ENCODE data around the gene RAMACL. TPM values are rescaled to one million over a fixed set of nuclear protein-coding genes. Genes with fewer than 3 reads are reported as not detected.
A peak's percentile ranks its signal among the peaks of the same experiment; 100 is the strongest.

The RAMACL gene
- total and polyA plus RNA-seq, 4 experiments from 2014 or later, result 0.30 to 0.41 (median 0.40) TPM

GRCh38 chr6:166595061-166595780 lies 8.7 kb upstream of the RAMACL start:
- Mint-ChIP-seq H3K4me1 (no peaks in the 10 kb centered on the region), H3K36me3 (peaks cover 0 to 11% of the 10 kb centered on the region in 2 donors), H3K9me3 (no peaks in the 10 kb centered on the region), H3K27me3 (peaks cover 0 to 3% of the 10 kb centered on the region in 2 donors), H3K4me3 (peak overlapping the region in 1 of 8 donors; percentile 9), H3K27ac (peak overlapping the region in 1 of 7 donors; percentile 30)
- intact Hi-C loops (cut with micrococcal nuclease), result no loop called here
- Histone ChIP-seq H3K4me3 (ENCODE audit: low read length in 2 of 2) (no peak overlapping the region), H3K27ac (ENCODE audit: low read depth, low read length) (no peak overlapping the region), H3K9me3 (ENCODE audit: control insufficient read depth in 1 of 2, low read length in 2 of 2) (no peaks in the 10 kb centered on the region), H3K27me3 (ENCODE audit: insufficient read depth, low read length) (no peaks in the 10 kb centered on the region), H3K36me3 (ENCODE audit: insufficient read depth, low read length) (no peaks in the 10 kb centered on the region), H3K4me1 (ENCODE audit: insufficient read depth, low read length) (no peaks in the 10 kb centered on the region)
- DNase-seq, result no peak
- ChIA-PET CTCF (ENCODE audit: partially characterized antibody) (no interaction called here), POLR2A (ENCODE audit: partially characterized antibody) (no interaction called here)

GRCh38 chr6:166592821-166593220 lies 6.3 kb upstream of the RAMACL start:
- H3K27ac Mint-ChIP-seq, result peak overlapping the region in 1 of 7 donors; percentile 36
- intact Hi-C loops (cut with micrococcal nuclease), result no loop called here
- ChIA-PET POLR2A (ENCODE audit: partially characterized antibody) (no interaction called here), CTCF (ENCODE audit: partially characterized antibody) (no interaction called here)
- Histone ChIP-seq H3K9me3 (ENCODE audit: control insufficient read depth in 1 of 2, low read length in 2 of 2) (no peaks in the 10 kb centered on the region), H3K4me3 (ENCODE audit: low read length in 2 of 2) (no peak overlapping the region), H3K27ac (ENCODE audit: low read depth, low read length) (no peak overlapping the region), H3K36me3 (ENCODE audit: insufficient read depth, low read length) (no peaks in the 10 kb centered on the region), H3K4me1 (ENCODE audit: insufficient read depth, low read length) (no peaks in the 10 kb centered on the region), H3K27me3 (ENCODE audit: insufficient read depth, low read length) (no peaks in the 10 kb centered on the region)
- DNase-seq, result no peak
- H3K4me1 Mint-ChIP-seq, result peaks cover 0 to 1% (median 0%) of the 10 kb centered on the region in 4 donors
- H3K4me3 Mint-ChIP-seq, result no peak overlapping the region
- peaks cover 0 to 3% of the 10 kb centered on the region in 2 donors for H3K27me3 Mint-ChIP-seq
- no peaks in the 10 kb centered on the region for H3K9me3 Mint-ChIP-seq
- peaks cover 0 to 7% of the 10 kb centered on the region in 2 donors for H3K36me3 Mint-ChIP-seq

- Mint-ChIP-seq H3K36me3 (peaks cover 0 to 5% of the 10 kb centered on the region in 2 donors), H3K27ac (no peak overlapping the region), H3K4me1 (peaks cover 0 to 1% (median 0%) of the 10 kb centered on the region in 4 donors), H3K9me3 (no peaks in the 10 kb centered on the region), H3K4me3 (no peak overlapping the region), H3K27me3 (peaks cover 0 to 3% of the 10 kb centered on the region in 2 donors)
- Histone ChIP-seq H3K36me3 (ENCODE audit: insufficient read depth, low read length) (no peaks in the 10 kb centered on the region), H3K27me3 (ENCODE audit: insufficient read depth, low read length) (no peaks in the 10 kb centered on the region), H3K4me1 (ENCODE audit: insufficient read depth, low read length) (no peaks in the 10 kb centered on the region), H3K27ac (ENCODE audit: low read depth, low read length) (no peak overlapping the region), H3K9me3 (ENCODE audit: control insufficient read depth in 1 of 2, low read length in 2 of 2) (no peaks in the 10 kb centered on the region), H3K4me3 (ENCODE audit: low read length in 2 of 2) (no peak overlapping the region)
- POLR2A ChIA-PET (ENCODE audit: partially characterized antibody), result interaction anchor here (0.6 kb wide), 1 partner anchor 34 kb away, joined by 3 read pairs; no protein-coding TSS in a partner anchor
- intact Hi-C loops (cut with micrococcal nuclease), result no loop called here
- CTCF ChIA-PET (ENCODE audit: partially characterized antibody), result no interaction called here
- no peak for DNase-seq
Measured at GRCh38 chr6:166591961-166592520, 5.6 kb upstream of the RAMACL start.

- intact Hi-C loops (cut with micrococcal nuclease), result no loop called here
- POLR2A ChIA-PET (ENCODE audit: partially characterized antibody), result no interaction called here
- peaks cover 0 to 1% (median 0%) of the 10 kb centered on the region in 4 donors for H3K4me1 Mint-ChIP-seq
Measured at GRCh38 chr6:166591026-166591425, 4.5 kb upstream of the RAMACL start.

GRCh38 chr6:166589786-166590574 lies 3.5 kb upstream of the RAMACL start:
- no peak overlapping the region for H3K27ac ChIP-seq (ENCODE audit: low read depth, low read length)
- no peaks in the 10 kb centered on the region for H3K4me1 ChIP-seq (ENCODE audit: insufficient read depth, low read length)
- no peaks in the 10 kb centered on the region for H3K27me3 ChIP-seq (ENCODE audit: insufficient read depth, low read length)
- peaks cover 0 to 1% of the 10 kb centered on the region in 2 donors for H3K27me3 Mint-ChIP-seq
- no peak overlapping the region for H3K4me3 Mint-ChIP-seq
- no peaks in the 10 kb centered on the region for H3K9me3 Mint-ChIP-seq
- peak overlapping the region in 2 of 7 donors; percentile 17 to 43 for H3K27ac Mint-ChIP-seq
- POLR2A ChIA-PET (ENCODE audit: partially characterized antibody), result no interaction called here
- intact Hi-C loops (cut with micrococcal nuclease), result no loop called here
- H3K4me3 ChIP-seq (ENCODE audit: low read length in 2 of 2), result no peak overlapping the region
- H3K36me3 ChIP-seq (ENCODE audit: insufficient read depth, low read length), result no peaks in the 10 kb centered on the region
- H3K4me1 Mint-ChIP-seq, result peaks cover 0 to 1% (median 0%) of the 10 kb centered on the region in 4 donors
- DNase-seq, result no peak
- H3K9me3 ChIP-seq (ENCODE audit: control insufficient read depth in 1 of 2, low read length in 2 of 2), result no peaks in the 10 kb centered on the region
- CTCF ChIA-PET (ENCODE audit: partially characterized antibody), result no interaction called here
- H3K36me3 Mint-ChIP-seq, result no peaks in the 10 kb centered on the region

More at GRCh38 chr6:166591026-166591425, 4.5 kb upstream of the RAMACL start:
- H3K4me1 ChIP-seq (ENCODE audit: insufficient read depth, low read length), result no peaks in the 10 kb centered on the region
- no peak for DNase-seq
- H3K36me3 ChIP-seq (ENCODE audit: insufficient read depth, low read length), result no peaks in the 10 kb centered on the region
- Mint-ChIP-seq H3K36me3 (no peaks in the 10 kb centered on the region), H3K9me3 (no peaks in the 10 kb centered on the region), H3K4me3 (no peak overlapping the region), H3K27me3 (peaks cover 0 to 1% of the 10 kb centered on the region in 2 donors), H3K27ac (no peak overlapping the region)
- no peak overlapping the region for H3K27ac ChIP-seq (ENCODE audit: low read depth, low read length)
- no peaks in the 10 kb centered on the region for H3K27me3 ChIP-seq (ENCODE audit: insufficient read depth, low read length)
- CTCF ChIA-PET (ENCODE audit: partially characterized antibody), result no interaction called here
- no peak overlapping the region for H3K4me3 ChIP-seq (ENCODE audit: low read length in 2 of 2)
- H3K9me3 ChIP-seq (ENCODE audit: control insufficient read depth in 1 of 2, low read length in 2 of 2), result no peaks in the 10 kb centered on the region

- CTCF ChIA-PET (ENCODE audit: partially characterized antibody), result no interaction called here
- Histone ChIP-seq H3K4me1 (ENCODE audit: insufficient read depth, low read length) (no peaks in the 10 kb centered on the region), H3K27ac (ENCODE audit: low read depth, low read length) (no peak overlapping the region), H3K27me3 (ENCODE audit: insufficient read depth, low read length) (no peaks in the 10 kb centered on the region), H3K36me3 (ENCODE audit: insufficient read depth, low read length) (no peaks in the 10 kb centered on the region), H3K4me3 (ENCODE audit: low read length in 2 of 2) (no peak overlapping the region), H3K9me3 (ENCODE audit: control insufficient read depth in 1 of 2, low read length in 2 of 2) (no peaks in the 10 kb centered on the region)
- peak overlapping the region in 1 of 7 donors; percentile 17 for H3K27ac Mint-ChIP-seq
- H3K27me3 Mint-ChIP-seq, result peaks cover 0 to 1% of the 10 kb centered on the region in 2 donors
- no peaks in the 10 kb centered on the region for H3K36me3 Mint-ChIP-seq
- H3K4me3 Mint-ChIP-seq, result no peak overlapping the region
- POLR2A ChIA-PET (ENCODE audit: partially characterized antibody), result interaction anchor here (1.0 kb wide), 1 partner anchor 34 kb away, joined by 3 read pairs; no protein-coding TSS in a partner anchor
- no peak for DNase-seq
- peaks cover 0 to 1% (median 0%) of the 10 kb centered on the region in 4 donors for H3K4me1 Mint-ChIP-seq
- H3K9me3 Mint-ChIP-seq, result no peaks in the 10 kb centered on the region
- intact Hi-C loops (cut with micrococcal nuclease), result no loop called here
Measured at GRCh38 chr6:166589337-166589731, 2.9 kb upstream of the RAMACL start.

- Histone ChIP-seq H3K36me3 (ENCODE audit: insufficient read depth, low read length) (no peaks in the 10 kb centered on the region), H3K4me3 (ENCODE audit: low read length in 2 of 2) (no peak overlapping the region), H3K4me1 (ENCODE audit: insufficient read depth, low read length) (no peaks in the 10 kb centered on the region), H3K27me3 (ENCODE audit: insufficient read depth, low read length) (no peaks in the 10 kb centered on the region), H3K27ac (ENCODE audit: low read depth, low read length) (no peak overlapping the region), H3K9me3 (ENCODE audit: control insufficient read depth in 1 of 2, low read length in 2 of 2) (no peaks in the 10 kb centered on the region)
- Mint-ChIP-seq H3K36me3 (no peaks in the 10 kb centered on the region), H3K9me3 (no peaks in the 10 kb centered on the region), H3K4me1 (peaks cover 0 to 1% (median 0%) of the 10 kb centered on the region in 4 donors), H3K27ac (peak overlapping the region in 1 of 7 donors; percentile 64), H3K27me3 (peaks cover 0 to 1% of the 10 kb centered on the region in 2 donors), H3K4me3 (no peak overlapping the region)
- CTCF ChIA-PET (ENCODE audit: partially characterized antibody), result no interaction called here
- no peak for DNase-seq
- POLR2A ChIA-PET (ENCODE audit: partially characterized antibody), result interaction anchor here (1.0 kb wide), 1 partner anchor 34 kb away, joined by 3 read pairs; no protein-coding TSS in a partner anchor
- intact Hi-C loops (cut with micrococcal nuclease), result no loop called here
Measured at GRCh38 chr6:166588691-166589336, 2.3 kb upstream of the RAMACL start.
